Measurements from ENCODE around the gene PCNX2.

PCNX2 gene

DNA sequence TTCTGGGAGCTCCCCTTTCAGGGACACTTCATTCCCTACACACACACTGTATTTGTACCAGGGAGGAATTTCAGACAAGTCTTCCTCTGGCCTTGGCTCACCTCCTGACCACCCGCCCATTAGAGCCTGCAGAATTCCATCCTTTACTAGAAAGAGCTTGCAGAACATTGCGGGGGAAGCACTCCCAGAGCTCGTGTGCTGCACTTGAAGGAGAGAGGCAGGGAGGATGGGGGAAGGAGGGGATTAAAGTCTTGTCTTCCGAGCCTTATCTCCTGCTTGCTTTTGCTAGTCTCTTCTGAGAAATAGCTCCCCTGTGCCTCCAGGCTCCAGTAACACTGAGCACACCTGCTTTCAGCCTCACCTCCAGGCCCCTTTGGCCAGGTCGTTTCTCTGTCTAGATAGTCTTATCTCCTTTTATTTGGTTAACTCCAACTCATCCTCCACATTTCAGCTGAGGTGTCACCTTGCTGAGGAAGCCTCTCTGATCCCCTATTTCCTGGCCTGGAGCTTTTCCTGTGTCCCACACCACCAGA, 62.0 kb downstream of the PCNX2 start:
- no peak overlapping the region for H3K4me3 ChIP-seq (ENCODE audit: low read depth, low read length)
- DNase-seq (ENCODE audit: low read depth) = no peak
- TF ChIP-seq, protein P1, sequence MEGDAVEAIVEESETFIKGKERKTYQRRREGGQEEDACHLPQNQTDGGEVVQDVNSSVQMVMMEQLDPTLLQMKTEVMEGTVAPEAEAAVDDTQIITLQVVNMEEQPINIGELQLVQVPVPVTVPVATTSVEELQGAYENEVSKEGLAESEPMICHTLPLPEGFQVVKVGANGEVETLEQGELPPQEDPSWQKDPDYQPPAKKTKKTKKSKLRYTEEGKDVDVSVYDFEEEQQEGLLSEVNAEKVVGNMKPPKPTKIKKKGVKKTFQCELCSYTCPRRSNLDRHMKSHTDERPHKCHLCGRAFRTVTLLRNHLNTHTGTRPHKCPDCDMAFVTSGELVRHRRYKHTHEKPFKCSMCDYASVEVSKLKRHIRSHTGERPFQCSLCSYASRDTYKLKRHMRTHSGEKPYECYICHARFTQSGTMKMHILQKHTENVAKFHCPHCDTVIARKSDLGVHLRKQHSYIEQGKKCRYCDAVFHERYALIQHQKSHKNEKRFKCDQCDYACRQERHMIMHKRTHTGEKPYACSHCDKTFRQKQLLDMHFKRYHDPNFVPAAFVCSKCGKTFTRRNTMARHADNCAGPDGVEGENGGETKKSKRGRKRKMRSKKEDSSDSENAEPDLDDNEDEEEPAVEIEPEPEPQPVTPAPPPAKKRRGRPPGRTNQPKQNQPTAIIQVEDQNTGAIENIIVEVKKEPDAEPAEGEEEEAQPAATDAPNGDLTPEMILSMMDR (conservative IDR thresholded peaks at IDR 0.05; ENCODE audit: low read depth, low read length) = no peak

DNA sequence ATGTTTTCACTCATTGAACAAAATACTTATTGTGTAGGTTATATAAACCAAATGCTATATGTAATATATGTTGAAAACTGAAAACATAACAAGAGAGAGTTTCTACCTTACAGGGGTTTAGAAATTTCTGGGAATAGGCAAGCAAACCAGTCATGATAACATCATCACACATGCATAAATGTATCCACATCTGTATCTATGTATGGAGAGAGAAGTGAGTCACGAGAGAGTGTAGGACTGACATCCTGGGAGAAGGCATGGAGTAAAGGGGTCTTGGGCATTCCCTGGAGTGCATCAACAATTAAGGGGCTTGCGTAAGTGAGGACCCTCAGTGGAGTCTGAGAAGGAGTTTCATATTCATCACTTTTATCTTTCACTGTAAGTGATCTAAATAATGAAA, 65.5 kb downstream of the PCNX2 start:
- no peak overlapping the region for H3K4me3 ChIP-seq (ENCODE audit: low read depth, low read length)
- TF ChIP-seq, protein P1 (conservative IDR thresholded peaks at IDR 0.05; ENCODE audit: low read depth, low read length) = no peak
- no peak for DNase-seq (ENCODE audit: low read depth)

DNA sequence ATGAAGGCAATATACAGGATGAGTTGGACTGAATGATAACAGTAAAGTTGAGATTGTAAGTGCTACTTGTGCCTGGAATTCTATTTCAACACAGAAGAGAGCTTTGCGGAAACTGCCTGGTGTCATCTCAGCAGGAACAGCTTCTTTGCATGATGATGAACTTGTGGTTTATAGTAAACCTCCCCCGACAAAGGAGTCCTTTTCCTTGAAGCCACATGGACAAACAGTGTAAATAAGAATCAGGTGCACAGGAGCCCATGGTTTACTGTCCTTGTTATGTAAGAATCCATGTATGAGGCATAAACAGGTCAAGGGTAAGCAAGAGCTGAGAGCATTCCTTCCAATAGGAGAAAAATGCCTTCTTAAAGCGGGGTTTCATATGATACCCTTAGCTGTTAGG, 66.2 kb downstream of the PCNX2 start:
- peak; percentile 75 for DNase-seq (ENCODE audit: low read depth)
- TF ChIP-seq, protein P1 (conservative IDR thresholded peaks at IDR 0.05; ENCODE audit: low read depth, low read length) = peak; percentile 32
- H3K4me3 ChIP-seq (ENCODE audit: low read depth, low read length) = no peak overlapping the region

GRCh38 chr1:233227930-233228465, 67.5 kb downstream of the PCNX2 start:
- DNase-seq (ENCODE audit: low read depth) = no peak
- no peak overlapping the region for H3K4me3 ChIP-seq (ENCODE audit: low read depth, low read length)
- TF ChIP-seq, protein P1 (conservative IDR thresholded peaks at IDR 0.05; ENCODE audit: low read depth, low read length) = no peak

GRCh38 chr1:233224311-233224710, 71.2 kb downstream of the PCNX2 start:
- TF ChIP-seq, protein P1 (conservative IDR thresholded peaks at IDR 0.05; ENCODE audit: low read depth, low read length) = no peak
- DNase-seq (ENCODE audit: low read depth) = peak; percentile 43
- H3K4me3 ChIP-seq (ENCODE audit: low read depth, low read length) = no peak overlapping the region

DNA sequence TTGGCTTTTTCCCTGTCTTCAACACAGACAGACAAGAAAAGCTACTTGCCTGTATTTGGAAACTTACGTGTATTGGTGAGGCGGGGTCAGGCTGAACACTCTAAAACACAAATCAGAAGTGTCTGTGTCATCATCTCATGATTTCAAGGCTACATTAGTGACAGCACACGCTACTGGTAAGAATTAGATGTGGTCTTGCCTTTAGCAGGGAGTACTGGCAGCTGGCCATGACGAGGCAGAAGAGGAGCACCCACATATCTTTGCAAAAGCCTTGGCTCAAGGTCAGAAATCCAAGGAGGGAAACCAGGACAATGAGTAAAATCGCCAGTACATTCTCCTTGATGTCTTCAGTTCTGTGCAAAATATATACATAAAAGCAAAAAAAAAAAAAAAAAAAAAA, 77.7 kb downstream of the PCNX2 start:
- no peak for DNase-seq (ENCODE audit: low read depth)
- TF ChIP-seq, protein P1 (conservative IDR thresholded peaks at IDR 0.05; ENCODE audit: low read depth, low read length) = no peak
- no peak overlapping the region for H3K4me3 ChIP-seq (ENCODE audit: low read depth, low read length)

- TF ChIP-seq, protein P1 (conservative IDR thresholded peaks at IDR 0.05; ENCODE audit: low read depth, low read length) = no peak
- no peak for DNase-seq (ENCODE audit: low read depth)
- H3K4me3 ChIP-seq (ENCODE audit: low read depth, low read length) = no peak overlapping the region
Observed at GRCh38 chr1:233216009-233216408, 79.5 kb downstream of the PCNX2 start.

Measured in choroid plexus epithelial cell (primary cell).